GM12872 (cell line): Measurements from ENCODE around the gene SEC24A.

Source experiments
- CTCF ChIP-seq: IDR thresholded peaks from 3 replicates; pipeline ENCODE4 v1.5.1; 2011; ENCODE audit warnings: low read depth, mild to moderate bottlenecking, low read length, moderate library complexity; ENCODE audit not compliant: insufficient read depth

Gene SEC24A

GRCh38 chr5:134637116-134637721, 11.4 kb upstream of the SEC24A start:
- TF ChIP-seq CTCF, result no peak

GRCh38 chr5:134638760-134639201, 9.8 kb upstream of the SEC24A start:
- no peak for TF ChIP-seq CTCF

GRCh38 chr5:134642931-134643530, 5.6 kb upstream of the SEC24A start:
- no peak for TF ChIP-seq CTCF

- TF ChIP-seq CTCF, result no peak
Observed at GRCh38 chr5:134647750-134648424, 698 bp upstream of the SEC24A start.

GRCh38 chr5:134649163-134649835, 714 bp downstream of the SEC24A start:
- TF ChIP-seq CTCF, result no peak

- no peak for TF ChIP-seq CTCF
Observed at GRCh38 chr5:134651531-134651930, 2.9 kb downstream of the SEC24A start.

GRCh38 chr5:134656690-134657089, 8.1 kb downstream of the SEC24A start:
- no peak for TF ChIP-seq CTCF
